KMS-11 (cell line): ENCODE measurements around the gene REM1.
"Not testable (repeated sequence)": the region's sequence is repeated elsewhere in the genome, so short reads cannot be mapped to it uniquely, and the experiment has no call there.

Source experiments
- H2AFZ ChIP-seq: fragments of 200-600 bp; sonication (generic); 2 replicates; pipeline ENCODE4 v1.6.1; 2016; ENCODE audit warnings: antibody characterized with exemption, mixed run types, low read depth
- H3K27ac ChIP-seq: fragments of 200-600 bp; sonication (generic); 2 replicates; pipeline ENCODE4 v1.6.1; 2016; ENCODE audit warnings: mild to moderate bottlenecking, mixed run types
- H3K27me3 ChIP-seq: fragments of 200-600 bp; sonication (generic); 2 replicates; pipeline ENCODE4 v1.6.1; 2017; ENCODE audit warnings: mild to moderate bottlenecking, low read depth, mixed run types, moderate library complexity; ENCODE audit not compliant: insufficient read depth
- H3K36me3 ChIP-seq: fragments of 200-600 bp; sonication (generic); 2 replicates; pipeline ENCODE4 v1.6.1; 2017; ENCODE audit warnings: mild to moderate bottlenecking, mixed run types; ENCODE audit not compliant: insufficient read depth
- H3K4me1 ChIP-seq: fragments of 200-600 bp; sonication (generic); 2 replicates; pipeline ENCODE4 v1.6.1; 2016; ENCODE audit warnings: mild to moderate bottlenecking, low read depth, mixed run types; ENCODE audit not compliant: poor library complexity, severe bottlenecking
- H3K4me2 ChIP-seq: fragments of 200-600 bp; sonication (generic); 2 replicates; pipeline ENCODE4 v1.7.0; 2016; ENCODE audit warnings: mild to moderate bottlenecking, mixed run types
- H3K4me3 ChIP-seq: fragments of 200-600 bp; sonication (generic); IDR thresholded peaks from 2 replicates; pipeline ENCODE4 v1.6.1; 2017; ENCODE audit warnings: low read depth, low read length, mixed read lengths; ENCODE audit not compliant: insufficient read depth
- H3K79me2 ChIP-seq: fragments of 200-600 bp; sonication (generic); 2 replicates; pipeline ENCODE4 v1.6.1; 2016; ENCODE audit warnings: low read depth, mixed run types; ENCODE audit not compliant: insufficient read depth
- H3K9ac ChIP-seq: fragments of 200-600 bp; sonication (generic); 2 replicates; pipeline ENCODE4 v1.6.1; 2016; ENCODE audit warnings: mild to moderate bottlenecking, mixed run types
- H4K20me1 ChIP-seq: fragments of 200-600 bp; sonication (generic); 2 replicates; pipeline ENCODE4 v1.6.1; 2016; ENCODE audit warnings: mild to moderate bottlenecking, mixed run types; ENCODE audit not compliant: insufficient read depth
- CTCF ChIP-seq: fragments of 200-600 bp; sonication (generic); conservative IDR thresholded peaks from 2 replicates; pipeline ENCODE4 v1.6.1; 2017; ENCODE audit warnings: low read depth, mild to moderate bottlenecking, antibody characterized with exemption, low read length, moderate library complexity, mixed read lengths

Gene REM1

GRCh38 chr20:31502884-31503673 lies 28.0 kb downstream of the REM1 start:
- not testable (repeated sequence) for H3K79me2 ChIP-seq, H3K27ac ChIP-seq, H4K20me1 ChIP-seq, H3K27me3 ChIP-seq, H3K4me3 ChIP-seq, H3K4me1 ChIP-seq, H3K36me3 ChIP-seq, H3K9ac ChIP-seq
- TF ChIP-seq CTCF: peak; percentile 84
- Histone ChIP-seq H3K4me2 (0 out of 2 replicates have a peak overlapping the region, but pooled peaks have one; percentile 3), H2AFZ (peak overlapping the region; percentile 56; the same call in 1 of the 2 replicates)

- H3K4me1 ChIP-seq: no peaks in the 10 kb centered on the region
- no peak for TF ChIP-seq CTCF
- H2AFZ ChIP-seq: no peak overlapping the region
- no peaks in the 10 kb centered on the region; the same call in 1 of the 2 replicates for H3K27me3 ChIP-seq
- no peak overlapping the region for H3K9ac ChIP-seq
- H3K4me2 ChIP-seq: no peak overlapping the region
- H4K20me1 ChIP-seq: no peaks in the 10 kb centered on the region
- no peaks in the 10 kb centered on the region for H3K79me2 ChIP-seq
- H3K27ac ChIP-seq: no peak overlapping the region
- no peaks in the 10 kb centered on the region for H3K36me3 ChIP-seq
- no peak overlapping the region for H3K4me3 ChIP-seq
Measured at GRCh38 chr20:31505903-31506302, 30.8 kb downstream of the REM1 start.

- H3K4me3 ChIP-seq: no peak overlapping the region
- no peak overlapping the region for H3K4me2 ChIP-seq
- H3K27me3 ChIP-seq: no peaks in the 10 kb centered on the region; the same call in 1 of the 2 replicates
- no peak overlapping the region for H3K27ac ChIP-seq
- H2AFZ ChIP-seq: no peak overlapping the region
- no peaks in the 10 kb centered on the region for H3K79me2 ChIP-seq
- no peak for TF ChIP-seq CTCF
- H4K20me1 ChIP-seq: no peaks in the 10 kb centered on the region
- peaks cover 1% of the 10 kb centered on the region for H3K4me1 ChIP-seq
- no peak overlapping the region for H3K9ac ChIP-seq
- no peaks in the 10 kb centered on the region for H3K36me3 ChIP-seq
Measured at GRCh38 chr20:31508517-31509244, 33.6 kb downstream of the REM1 start.

GRCh38 chr20:31514154-31515071 lies 39.3 kb downstream of the REM1 start, which contains the start of gene HM13:
TSS of gene HM13 (plus strand) at chr20:31514442. CDS start at chr20:31514552, 110 bp downstream.
- peaks cover 9% of the 10 kb centered on the region; the same call in 1 of the 2 replicates for H3K36me3 ChIP-seq
- peaks cover 51% of the 10 kb centered on the region for H3K79me2 ChIP-seq
- no peaks in the 10 kb centered on the region for H3K27me3 ChIP-seq
- peaks cover 41% of the 10 kb centered on the region for H3K4me1 ChIP-seq
- peak within 1 kb of the TSS; percentile 33 for H3K4me3 ChIP-seq
- peak within 1 kb of the TSS; percentile 92 for H3K9ac ChIP-seq
- H3K4me2 ChIP-seq: peak within 1 kb of the TSS; percentile 94
- TF ChIP-seq CTCF: peak; percentile 92
- H4K20me1 ChIP-seq: peaks cover 36% of the 10 kb centered on the region
- H2AFZ ChIP-seq: peak within 1 kb of the TSS; percentile 72
- H3K27ac ChIP-seq: peak within 1 kb of the TSS; percentile 75
